ENCODE measurements around the gene RASSF9. TPM values are rescaled to one million over a fixed set of nuclear protein-coding genes. Genes with fewer than 3 reads are reported as not detected.

Gene RASSF9
- total RNA-seq, 1 donor from 2014 or later: not detected

GRCh38 chr12:85821759-85822158 is 14.4 kb downstream of the RASSF9 start:
- no peaks in the 10 kb centered on the region for H3K4me1 Mint-ChIP-seq
- H3K4me3 ChIP-seq: no peak overlapping the region
- H3K9ac ChIP-seq: no peak overlapping the region
- no peaks in the 10 kb centered on the region for H3K9me3 ChIP-seq (ENCODE audit: low read depth)
- no peaks in the 10 kb centered on the region for H3K36me3 ChIP-seq
- no peak for DNase-seq (ENCODE audit: low spot score)
- H4K20me1 ChIP-seq (ENCODE audit: low read depth): no peaks in the 10 kb centered on the region
- H3K27me3 ChIP-seq: no peaks in the 10 kb centered on the region
- H3K79me2 ChIP-seq (ENCODE audit: low read depth): no peaks in the 10 kb centered on the region
- H3F3A ChIP-seq (ENCODE audit: low read depth): no peaks in the 10 kb centered on the region
- no peak overlapping the region for H3K4me2 ChIP-seq
- no peak overlapping the region for H2AFZ ChIP-seq (replicated peaks)
- no peaks in the 10 kb centered on the region for H3K27me3 Mint-ChIP-seq (ENCODE audit: insufficient read depth, low read depth)
- H3K9me3 Mint-ChIP-seq: no peaks in the 10 kb centered on the region
- H3K4me3 Mint-ChIP-seq: no peak overlapping the region
- TF ChIP-seq EZH2phosphoT487 (IDR thresholded peaks at IDR 0.05) (no peak), EZH2 (IDR thresholded peaks at IDR 0.05) (no peak), CTCF (IDR thresholded peaks at IDR 0.05) (no peak)
- no peak overlapping the region for H3K27ac Mint-ChIP-seq
- H3K4me1 ChIP-seq: no peaks in the 10 kb centered on the region
- H3K27ac ChIP-seq: no peak overlapping the region
- H3K36me3 Mint-ChIP-seq: no peaks in the 10 kb centered on the region

GRCh38 chr12:85821206-85821605 is 15.0 kb downstream of the RASSF9 start:
- Histone ChIP-seq H4K20me1 (ENCODE audit: low read depth) (no peaks in the 10 kb centered on the region), H3F3A (ENCODE audit: low read depth) (no peaks in the 10 kb centered on the region), H3K4me1 (no peaks in the 10 kb centered on the region), H3K4me3 (no peak overlapping the region), H3K36me3 (no peaks in the 10 kb centered on the region), H3K27me3 (no peaks in the 10 kb centered on the region), H3K9me3 (ENCODE audit: low read depth) (no peaks in the 10 kb centered on the region), H3K4me2 (no peak overlapping the region), H3K27ac (no peak overlapping the region), H3K9ac (no peak overlapping the region), H2AFZ (replicated peaks) (no peak overlapping the region), H3K79me2 (ENCODE audit: low read depth) (no peaks in the 10 kb centered on the region)
- Mint-ChIP-seq H3K27me3 (ENCODE audit: insufficient read depth, low read depth) (no peaks in the 10 kb centered on the region), H3K4me1 (no peaks in the 10 kb centered on the region), H3K4me3 (no peak overlapping the region), H3K36me3 (no peaks in the 10 kb centered on the region), H3K27ac (no peak overlapping the region), H3K9me3 (no peaks in the 10 kb centered on the region)
- TF ChIP-seq EZH2phosphoT487 (IDR thresholded peaks at IDR 0.05) (no peak), CTCF (IDR thresholded peaks at IDR 0.05) (no peak), EZH2 (IDR thresholded peaks at IDR 0.05) (no peak)
- DNase-seq (ENCODE audit: low spot score): no peak

GRCh38 chr12:85820101-85820500 is 16.1 kb downstream of the RASSF9 start:
- no peak for DNase-seq (ENCODE audit: low spot score)
- Mint-ChIP-seq H3K9me3 (no peaks in the 10 kb centered on the region), H3K4me1 (no peaks in the 10 kb centered on the region), H3K27ac (no peak overlapping the region), H3K4me3 (no peak overlapping the region), H3K27me3 (ENCODE audit: insufficient read depth, low read depth) (no peaks in the 10 kb centered on the region), H3K36me3 (no peaks in the 10 kb centered on the region)
- Histone ChIP-seq H3K4me3 (no peak overlapping the region), H4K20me1 (ENCODE audit: low read depth) (no peaks in the 10 kb centered on the region), H3F3A (ENCODE audit: low read depth) (no peaks in the 10 kb centered on the region), H3K9me3 (ENCODE audit: low read depth) (no peaks in the 10 kb centered on the region), H3K36me3 (no peaks in the 10 kb centered on the region), H3K4me1 (no peaks in the 10 kb centered on the region), H3K27ac (no peak overlapping the region), H2AFZ (replicated peaks) (no peak overlapping the region), H3K27me3 (no peaks in the 10 kb centered on the region), H3K9ac (no peak overlapping the region), H3K79me2 (ENCODE audit: low read depth) (no peaks in the 10 kb centered on the region), H3K4me2 (no peak overlapping the region)
- no peak for TF ChIP-seq EZH2 (IDR thresholded peaks at IDR 0.05)
- TF ChIP-seq CTCF (IDR thresholded peaks at IDR 0.05): no peak
- TF ChIP-seq EZH2phosphoT487 (IDR thresholded peaks at IDR 0.05): no peak
